GM13977 (cell line): ENCODE data around the gene KRTAP13-4.

Experiments used
- DNase-seq: peaks from one replicate; pipeline ENCODE4 v3.0.0; 2012; ENCODE audit warnings: low spot score
- in situ Hi-C: fragments of 300-500 bp; cut with MboI; formaldehyde crosslinking; loops from one replicate; pipeline ENCODE4 v1.12.0; 2022; ENCODE audit warnings: low sequenced_read_pairs, low pct_unique_long_range_greater_than_20kb, mixed read lengths, inconsistent platforms; ENCODE audit not compliant: unreplicated experiment
- TF ChIP-seq, protein P1 (sequence below): IDR thresholded peaks from 2 replicates; pipeline ENCODE4 v1.5.1; 2012; ENCODE audit warnings: mild to moderate bottlenecking, control low read depth; ENCODE audit not compliant: insufficient read depth; ENCODE audit errors: extremely low read depth, missing control alignments

KRTAP13-4 gene

DNA sequence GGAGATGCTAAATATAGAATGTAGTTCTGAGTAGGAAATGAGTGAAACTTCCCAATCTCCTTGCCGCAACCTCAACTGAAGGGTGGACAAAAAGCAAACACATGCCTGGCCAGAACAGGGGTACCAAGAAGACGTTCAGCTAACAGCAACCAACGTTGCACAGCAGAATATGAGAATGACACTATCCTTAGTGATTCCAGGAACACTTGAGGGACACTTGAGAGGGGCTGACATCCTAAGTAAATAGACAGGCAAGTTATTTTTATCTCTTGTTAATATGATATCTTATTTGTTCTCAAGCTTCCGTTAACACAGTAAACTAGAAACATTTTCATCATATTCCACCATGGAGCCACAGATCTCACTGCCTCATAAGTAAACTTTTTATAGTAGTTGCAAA lies 49.2 kb downstream of the KRTAP13-4 start:
- TF ChIP-seq, protein P1, sequence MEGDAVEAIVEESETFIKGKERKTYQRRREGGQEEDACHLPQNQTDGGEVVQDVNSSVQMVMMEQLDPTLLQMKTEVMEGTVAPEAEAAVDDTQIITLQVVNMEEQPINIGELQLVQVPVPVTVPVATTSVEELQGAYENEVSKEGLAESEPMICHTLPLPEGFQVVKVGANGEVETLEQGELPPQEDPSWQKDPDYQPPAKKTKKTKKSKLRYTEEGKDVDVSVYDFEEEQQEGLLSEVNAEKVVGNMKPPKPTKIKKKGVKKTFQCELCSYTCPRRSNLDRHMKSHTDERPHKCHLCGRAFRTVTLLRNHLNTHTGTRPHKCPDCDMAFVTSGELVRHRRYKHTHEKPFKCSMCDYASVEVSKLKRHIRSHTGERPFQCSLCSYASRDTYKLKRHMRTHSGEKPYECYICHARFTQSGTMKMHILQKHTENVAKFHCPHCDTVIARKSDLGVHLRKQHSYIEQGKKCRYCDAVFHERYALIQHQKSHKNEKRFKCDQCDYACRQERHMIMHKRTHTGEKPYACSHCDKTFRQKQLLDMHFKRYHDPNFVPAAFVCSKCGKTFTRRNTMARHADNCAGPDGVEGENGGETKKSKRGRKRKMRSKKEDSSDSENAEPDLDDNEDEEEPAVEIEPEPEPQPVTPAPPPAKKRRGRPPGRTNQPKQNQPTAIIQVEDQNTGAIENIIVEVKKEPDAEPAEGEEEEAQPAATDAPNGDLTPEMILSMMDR = no peak
- in situ Hi-C loops = no loop called here

DNA sequence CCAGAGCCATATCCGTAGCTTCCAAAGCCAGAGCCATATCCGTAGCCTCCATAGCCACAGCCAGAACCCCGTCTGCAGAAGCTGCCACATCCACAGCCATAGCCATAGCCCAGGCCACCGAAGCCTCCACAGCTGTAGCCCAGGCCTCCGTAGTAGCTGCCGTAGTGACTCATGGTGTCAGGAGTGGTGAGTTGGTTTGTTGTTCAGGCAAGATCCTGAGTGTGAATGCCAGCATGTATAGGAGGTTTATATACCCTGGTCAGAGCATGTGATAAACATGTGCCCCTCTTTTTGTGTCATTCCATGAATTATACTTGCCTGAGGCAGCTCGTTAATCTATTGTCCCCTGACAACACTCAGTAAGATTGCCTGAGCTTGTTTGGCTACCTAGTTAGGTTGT lies 50.1 kb downstream of the KRTAP13-4 start, which contains the start of gene KRTAP19-1:
TSS of gene KRTAP19-1 (minus strand) at position 223 of the 400 bp plus-strand sequence. CDS start at position 173, 50 bp downstream.
- TF ChIP-seq, protein P1 = no peak
- in situ Hi-C loops = no loop called here
- no peak for DNase-seq

More for the DNA sequence above, 49.2 kb downstream of the KRTAP13-4 start:
- DNase-seq = no peak
